ENCODE measurements around the gene TMEM203.

Gene TMEM203

GRCh38 chr9:137193771-137194170 is 11.7 kb downstream of the TMEM203 start:
- peak; percentile 51 for DNase-seq

GRCh38 chr9:137192859-137193258 is 12.6 kb downstream of the TMEM203 start:
- DNase-seq: no peak

GRCh38 chr9:137192448-137192780 is 13.0 kb downstream of the TMEM203 start:
- DNase-seq: no peak

GRCh38 chr9:137191691-137192447 is 13.6 kb downstream of the TMEM203 start:
- DNase-seq: no peak

GRCh38 chr9:137191245-137191644 is 14.2 kb downstream of the TMEM203 start:
- no peak for DNase-seq

- no peak for DNase-seq
Observed at GRCh38 chr9:137190315-137190856, 15.1 kb downstream of the TMEM203 start.

GRCh38 chr9:137189297-137190295 is 15.9 kb downstream of the TMEM203 start:
- DNase-seq: no peak

- peak; percentile 89 for DNase-seq
Observed at GRCh38 chr9:137188490-137189296, 16.8 kb downstream of the TMEM203 start, which contains the start of the genes ANAPC2 and SSNA1. Gene ANAPC2, minus strand, starts transcription at chr9:137188560. Its CDS starts 28 bp downstream, at chr9:137188532. Gene SSNA1, plus strand, starts transcription at chr9:137188676. Its CDS starts 51 bp downstream, at chr9:137188727.

GRCh38 chr9:137188086-137188489 is 17.4 kb downstream of the TMEM203 start:
- DNase-seq: no peak

- no peak for DNase-seq
Observed at GRCh38 chr9:137187386-137187785, 18.1 kb downstream of the TMEM203 start.

- no peak for DNase-seq
Observed at GRCh38 chr9:137186385-137186784, 19.1 kb downstream of the TMEM203 start.

- DNase-seq: no peak
Observed at GRCh38 chr9:137185921-137186320, 19.5 kb downstream of the TMEM203 start.

- DNase-seq: no peak
Observed at GRCh38 chr9:137184881-137185660, 20.4 kb downstream of the TMEM203 start.

GRCh38 chr9:137183980-137184595 is 21.4 kb downstream of the TMEM203 start:
- DNase-seq: no peak

GRCh38 chr9:137182836-137183235 is 22.6 kb downstream of the TMEM203 start:
- DNase-seq: no peak

- no peak for DNase-seq
Observed at GRCh38 chr9:137181680-137182079, 23.8 kb downstream of the TMEM203 start.

GRCh38 chr9:137180491-137180890 is 25.0 kb downstream of the TMEM203 start:
- DNase-seq: no peak

GRCh38 chr9:137179761-137180160 is 25.7 kb downstream of the TMEM203 start:
- DNase-seq: no peak

- no peak for DNase-seq
Observed at GRCh38 chr9:137178939-137179630, 26.4 kb downstream of the TMEM203 start.

GRCh38 chr9:137178201-137178938 is 27.1 kb downstream of the TMEM203 start:
- no peak for DNase-seq

Measured in NCI-H2171 treated with DMSO at 0.1 percent for 48 hours (cell line).